PFSK-1 (cell line): ENCODE results near the gene EGF.

ENCODE experiments used
- FOXP2 ChIP-seq: optimal IDR thresholded peaks from 2 replicates; pipeline ENCODE3; 2011; ENCODE audit warnings: borderline replicate concordance, control low read depth, inconsistent platforms; ENCODE audit not compliant: insufficient read depth; ENCODE audit errors: extremely low read length, extremely low read depth
- POLR2AphosphoS5 ChIP-seq: IDR thresholded peaks from 2 replicates; pipeline ENCODE4 v1.6.1; 2012; ENCODE audit warnings: low read depth, mild to moderate bottlenecking, control low read depth, low read length, moderate library complexity
- REST ChIP-seq, 2 experiments: IDR thresholded peaks; 2 replicates each; pipeline versions ENCODE4 v1.6.1 to v1.8.0; 2011 to 2012; ENCODE audit warnings: low read depth in 2 of 2, low read length in 2 of 2, control low read depth in 1 of 2, inconsistent platforms in 1 of 2, mild to moderate bottlenecking in 1 of 2, moderate library complexity in 1 of 2; ENCODE audit not compliant: insufficient read depth in 1 of 2
- SIN3A ChIP-seq: IDR thresholded peaks from 2 replicates; pipeline ENCODE4 v1.6.1; 2012; ENCODE audit warnings: mild to moderate bottlenecking, low read length, moderate library complexity, borderline replicate concordance; ENCODE audit not compliant: insufficient read depth
- TAF1 ChIP-seq: IDR thresholded peaks from 2 replicates; pipeline ENCODE4 v1.6.1; 2012; ENCODE audit warnings: low read length, control low read depth, borderline replicate concordance; ENCODE audit not compliant: insufficient read depth

EGF gene

GRCh38 chr4:109947457-109947856 is 34.8 kb downstream of the EGF start:
- TF ChIP-seq TAF1 (no peak), POLR2AphosphoS5 (no peak), FOXP2 (no peak), SIN3A (no peak), REST (IDR thresholded peaks at IDR 0.05; ENCODE audit: insufficient read depth in 1 of 2, low read depth in 2 of 2, low read length in 2 of 2) (no peak)

GRCh38 chr4:109947918-109948317 is 35.2 kb downstream of the EGF start:
- TF ChIP-seq POLR2AphosphoS5, result no peak
- TF ChIP-seq TAF1, result no peak
- no peak for TF ChIP-seq REST (IDR thresholded peaks at IDR 0.05; ENCODE audit: insufficient read depth in 1 of 2, low read depth in 2 of 2, low read length in 2 of 2)
- no peak for TF ChIP-seq SIN3A
- TF ChIP-seq FOXP2, result no peak

DNA sequence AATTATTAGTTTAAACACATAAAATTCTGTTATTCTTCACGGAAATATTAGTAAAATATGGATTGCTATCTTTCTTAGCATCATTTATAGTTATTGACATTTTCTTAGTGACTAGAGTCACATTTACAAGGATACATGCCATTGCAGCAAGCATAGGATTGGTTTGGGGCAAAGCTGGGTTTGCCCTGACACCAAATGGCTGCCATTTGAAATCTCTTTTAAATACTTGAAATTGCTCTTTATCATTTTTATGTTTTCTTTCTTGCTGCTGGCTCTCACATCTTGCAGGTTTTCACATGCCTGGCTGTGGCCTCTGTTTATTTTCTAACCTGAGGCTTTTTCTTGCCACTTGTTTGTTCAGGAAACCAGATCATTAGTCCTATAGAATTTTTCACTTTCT is 39.9 kb downstream of the EGF start:
- TF ChIP-seq FOXP2 (no peak), TAF1 (no peak), REST (IDR thresholded peaks at IDR 0.05; ENCODE audit: insufficient read depth in 1 of 2, low read depth in 2 of 2, low read length in 2 of 2) (no peak), POLR2AphosphoS5 (no peak), SIN3A (no peak)

DNA sequence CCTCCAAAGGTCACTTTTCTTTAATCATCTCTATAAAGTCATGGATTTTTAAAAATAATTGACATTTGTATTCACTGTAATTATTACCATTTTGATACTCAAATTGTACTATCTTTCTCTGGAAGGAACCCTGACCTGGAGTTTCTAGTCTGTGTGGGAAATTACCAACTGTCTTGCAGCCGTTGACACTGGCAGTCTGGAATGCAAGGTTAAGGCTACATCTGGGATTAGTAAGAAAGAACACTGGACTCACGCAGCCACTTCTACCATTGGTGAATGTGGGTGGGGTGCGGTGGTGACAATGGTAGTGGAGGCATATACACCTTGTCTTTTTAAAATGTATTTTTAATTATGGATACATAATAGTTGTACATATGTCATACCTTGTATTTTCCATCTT is 40.9 kb downstream of the EGF start:
- TF ChIP-seq TAF1, result no peak

DNA sequence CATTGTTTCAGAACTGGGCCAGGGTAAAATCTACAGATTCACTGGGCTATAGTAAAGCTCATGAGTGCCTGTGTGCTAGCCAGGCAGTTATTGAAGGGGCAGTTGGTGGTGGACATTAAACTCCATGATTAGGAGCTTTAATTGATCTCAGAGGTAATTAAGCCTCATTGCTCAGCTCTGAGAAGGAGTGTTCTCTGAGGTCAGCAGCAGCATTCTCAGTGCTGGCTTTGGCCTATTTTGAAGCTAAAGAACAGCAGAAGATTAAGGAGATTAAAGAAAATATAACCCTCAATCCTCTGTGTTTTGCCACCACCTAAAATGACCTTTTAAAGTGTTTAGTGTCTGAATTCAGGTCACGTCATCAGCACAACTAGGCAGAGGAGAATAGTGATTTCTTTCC is 42.5 kb downstream of the EGF start:
- no peak for TF ChIP-seq POLR2AphosphoS5
- TF ChIP-seq REST (IDR thresholded peaks at IDR 0.05; ENCODE audit: insufficient read depth in 1 of 2, low read depth in 2 of 2, low read length in 2 of 2), result no peak
- no peak for TF ChIP-seq SIN3A
- TF ChIP-seq TAF1, result no peak
- TF ChIP-seq FOXP2, result no peak
